Calu3 (cell line): Measurements from ENCODE around the gene B4GALT2. TPM values are rescaled to one million over a fixed set of nuclear protein-coding genes. Genes with fewer than 3 reads are reported as not detected.

Experiments used
- BruUV-seq: library from RNA; stranded (reverse); fragments of 400-500 nt; replicated peaks from 2 replicates; lab custom pipeline; 2021; lab: Mats Ljungman, UMichigan
- CTCF ChIA-PET: fragments of 300-600 bp; sonication (Branson Sonifier 250); formaldehyde crosslinking; loops from one replicate; lab custom pipeline; 2022; ENCODE audit warnings: antibody characterized with exemption; lab: Charles Lee
- DNase-seq: peaks from one replicate; pipeline ENCODE4 v3.0.0; 2022
- H3K27ac Mint-ChIP-seq: one replicate; pipeline ENCODE4 v1.8.0; 2022; ENCODE audit warnings: mixed read lengths; ENCODE audit not compliant: unreplicated experiment
- H3K27me3 Mint-ChIP-seq: one replicate; pipeline ENCODE4 v1.8.0; 2022; ENCODE audit warnings: mixed read lengths; ENCODE audit not compliant: unreplicated experiment
- H3K36me3 Mint-ChIP-seq: one replicate; pipeline ENCODE4 v1.8.0; 2022; ENCODE audit warnings: mild to moderate bottlenecking, moderate library complexity, mixed read lengths; ENCODE audit not compliant: insufficient read depth, unreplicated experiment
- H3K4me1 Mint-ChIP-seq: one replicate; pipeline ENCODE4 v1.8.0; 2022; ENCODE audit warnings: mild to moderate bottlenecking, low read depth, mixed read lengths; ENCODE audit not compliant: unreplicated experiment
- H3K4me3 Mint-ChIP-seq: one replicate; pipeline ENCODE4 v1.8.0; 2022; ENCODE audit warnings: mild to moderate bottlenecking, low read depth, moderate library complexity, mixed read lengths; ENCODE audit not compliant: unreplicated experiment
- H3K9me3 Mint-ChIP-seq: one replicate; pipeline ENCODE4 v1.8.0; 2022; ENCODE audit warnings: low read depth, mixed read lengths; ENCODE audit not compliant: unreplicated experiment
- CTCF ChIP-seq: fragments of 200-600 bp; IDR thresholded peaks from one replicate; pipeline ENCODE4 v1.8.0; 2022; ENCODE audit warnings: antibody characterized with exemption; ENCODE audit not compliant: unreplicated experiment
- intact Hi-C: fragments of 100-400 bp; cut with micrococcal nuclease; formaldehyde crosslinking; loops from one replicate; pipeline ENCODE4 v1.10.0; 2022; ENCODE audit not compliant: unreplicated experiment
- total RNA-seq: library from RNA; stranded (reverse); gene quantifications from 2 replicates; pipeline ENCODE4 v1.2.3, GENCODE V29; 2022

Gene B4GALT2
- total RNA-seq, 1 experiment from 2014 or later, result 50.9 TPM

GRCh38 chr1:43957407-43958040 is 21.5 kb upstream of the B4GALT2 start:
- H3K9me3 Mint-ChIP-seq, result no peaks in the 10 kb centered on the region
- intact Hi-C loops, result no loop called here
- H3K36me3 Mint-ChIP-seq, result no peaks in the 10 kb centered on the region
- DNase-seq, result no peak
- no peak overlapping the region for H3K27ac Mint-ChIP-seq
- H3K4me1 Mint-ChIP-seq, result no peaks in the 10 kb centered on the region
- no peak for TF ChIP-seq CTCF
- H3K27me3 Mint-ChIP-seq, result no peaks in the 10 kb centered on the region
- H3K4me3 Mint-ChIP-seq, result no peak overlapping the region
- BruUV-seq, result no TSS peak
- CTCF ChIA-PET, result no interaction called here

DNA sequence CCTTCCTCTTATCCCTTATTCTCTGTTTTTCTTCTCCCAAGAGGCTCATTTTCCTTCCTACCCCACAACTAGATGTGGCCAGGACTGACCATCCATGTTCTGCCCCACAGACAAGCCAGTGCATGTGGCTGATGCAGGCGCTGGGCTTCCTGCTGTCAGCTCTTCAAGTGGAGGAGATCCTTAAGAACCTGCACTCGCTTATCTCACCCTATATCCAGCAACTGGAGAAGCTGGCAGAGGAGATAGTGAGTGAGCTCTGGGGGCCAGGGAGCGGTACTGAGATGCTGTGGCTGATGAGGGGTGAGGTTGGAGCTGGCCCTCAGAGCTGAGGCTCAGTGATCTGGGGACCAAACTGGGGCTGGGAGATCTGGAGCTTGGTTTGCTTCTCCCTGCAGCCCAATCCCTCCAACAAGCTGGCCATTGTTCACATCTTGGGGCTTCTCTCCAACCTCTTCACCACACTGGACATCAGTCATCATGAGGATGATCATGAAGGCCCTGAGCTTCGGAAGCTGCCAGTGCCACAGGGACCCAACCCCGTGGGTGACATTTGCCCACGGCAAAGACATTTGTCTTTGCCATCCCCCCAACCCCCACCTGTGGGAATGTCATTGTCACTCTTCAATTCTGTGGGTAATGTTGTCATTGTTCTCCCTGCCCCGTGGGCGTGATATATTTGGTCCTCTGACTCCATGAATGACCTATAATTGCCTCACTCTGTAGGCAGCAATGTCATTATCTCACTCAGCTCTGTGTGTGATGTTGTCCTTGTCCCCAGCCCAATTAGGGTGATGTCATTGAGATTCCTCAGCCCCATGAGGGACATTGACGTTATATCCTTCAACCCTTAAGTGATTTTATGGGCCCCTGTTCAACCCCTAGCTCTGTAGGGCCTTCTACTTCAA is 20.4 kb upstream of the B4GALT2 start:
- Mint-ChIP-seq H3K27me3 (no peaks in the 10 kb centered on the region), H3K27ac (no peak overlapping the region), H3K4me3 (no peak overlapping the region), H3K9me3 (no peaks in the 10 kb centered on the region), H3K4me1 (no peaks in the 10 kb centered on the region), H3K36me3 (no peaks in the 10 kb centered on the region)
- no peak for TF ChIP-seq CTCF
- no TSS peak for BruUV-seq
- no peak for DNase-seq
- CTCF ChIA-PET, result no interaction called here
- intact Hi-C loops, result no loop called here

GRCh38 chr1:43960798-43961197 is 18.2 kb upstream of the B4GALT2 start:
- no peak overlapping the region for H3K4me3 Mint-ChIP-seq
- DNase-seq, result no peak
- H3K27ac Mint-ChIP-seq, result no peak overlapping the region
- no peaks in the 10 kb centered on the region for H3K36me3 Mint-ChIP-seq
- TF ChIP-seq CTCF, result no peak
- CTCF ChIA-PET, result no interaction called here
- H3K4me1 Mint-ChIP-seq, result no peaks in the 10 kb centered on the region
- no TSS peak for BruUV-seq
- no peaks in the 10 kb centered on the region for H3K27me3 Mint-ChIP-seq
- intact Hi-C loops, result no loop called here
- no peaks in the 10 kb centered on the region for H3K9me3 Mint-ChIP-seq

- no peak for TF ChIP-seq CTCF
- Mint-ChIP-seq H3K4me3 (no peak overlapping the region), H3K9me3 (no peaks in the 10 kb centered on the region), H3K36me3 (no peaks in the 10 kb centered on the region), H3K27ac (no peak overlapping the region), H3K4me1 (no peaks in the 10 kb centered on the region), H3K27me3 (no peaks in the 10 kb centered on the region)
- BruUV-seq, result no TSS peak
- no peak for DNase-seq
- CTCF ChIA-PET, result no interaction called here
- intact Hi-C loops, result no loop called here
Measured at GRCh38 chr1:43961692-43962091, 17.3 kb upstream of the B4GALT2 start.
